ENCODE data around the gene MT4. TPM values are rescaled to one million over a fixed set of nuclear protein-coding genes. Genes with fewer than 3 reads are reported as not detected.

MT4 gene
- total RNA-seq, 4 donors from 2014 or later = not detected

DNA sequence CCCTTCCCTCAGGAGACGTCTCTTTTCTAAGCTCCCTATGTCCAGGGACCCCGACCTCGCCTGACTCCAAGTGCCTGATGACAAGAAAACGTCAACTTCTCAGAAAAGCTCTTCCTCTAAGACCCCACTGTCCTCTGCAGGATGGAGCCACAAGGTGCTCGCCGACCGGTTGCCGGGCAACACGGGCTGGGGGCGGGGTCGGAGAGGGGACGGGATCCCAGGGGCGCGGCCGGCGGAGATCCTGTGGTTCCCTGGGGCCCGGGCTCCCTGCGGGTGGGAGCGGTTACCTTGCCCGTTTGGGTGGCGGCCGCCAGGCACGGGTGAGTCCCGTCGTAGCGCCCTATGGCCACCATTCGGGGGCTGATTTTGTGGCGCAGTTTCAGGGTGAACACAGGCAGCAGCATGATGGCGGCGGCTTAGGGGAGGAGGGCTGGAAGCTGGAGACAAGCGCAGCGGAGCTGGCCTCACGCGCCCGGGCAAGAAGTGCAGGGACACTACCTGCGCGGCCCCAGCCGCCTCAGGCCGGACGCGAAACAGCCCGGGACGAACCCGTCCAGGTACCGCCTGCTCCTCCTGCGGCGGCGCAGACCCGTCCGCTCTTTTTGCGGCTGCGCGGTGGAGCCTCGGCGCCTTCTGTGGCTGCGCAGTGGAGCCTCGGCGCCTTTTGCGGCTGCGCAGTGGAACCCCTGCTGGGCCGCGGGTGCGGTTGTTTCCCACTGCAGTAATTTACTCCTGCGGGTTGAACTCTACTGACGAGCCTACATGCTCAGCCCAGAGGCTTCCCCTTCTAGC, 45.2 kb upstream of the MT4 start, which contains the start of gene BBS2:
Gene BBS2 (minus strand): TSS at position 566 of the 792 bp plus-strand sequence. CDS start 162 bp downstream, at position 404.
- WGBS = 0% methylated on average over 15 of the region's 65 CpGs
- Histone ChIP-seq H3K9me3 (no peaks in the 10 kb centered on the region), H3K27me3 (no peaks in the 10 kb centered on the region), H3K27ac (replicated peaks in 1 of 4) (peak within 1 kb of the TSS; percentile 86 to 91 (median 86)), H3K4me1 (peaks cover 32 to 51% (median 43%) of the 10 kb centered on the region in 4 donors), H3K4me3 (peak within 1 kb of the TSS; percentile 78 to 99 (median 98)), H3K36me3 (no peaks in the 10 kb centered on the region)
- TF ChIP-seq EP300 (IDR thresholded peaks at IDR 0.05) (no peak), POLR2AphosphoS5 (IDR thresholded peaks at IDR 0.05) (peak; percentile 93 to 94), CTCF (IDR thresholded peaks at IDR 0.05) (peak in 1 of 3 experiments; percentile 4), POLR2A (IDR thresholded peaks at IDR 0.05; ENCODE audit: low read depth) (peak; percentile 60)
- intact Hi-C loops (cut with DNase I) = loop anchor here (5.0 kb wide), 2 partner anchors 83 to 183 kb away; no protein-coding TSS in a partner anchor
- peak; percentile 96 for DNase-seq (ENCODE audit: extremely low spot score)

GRCh38 chr16:56520251-56520577, 44.7 kb upstream of the MT4 start:
- TF ChIP-seq EP300 (IDR thresholded peaks at IDR 0.05) = no peak
- TF ChIP-seq POLR2AphosphoS5 (IDR thresholded peaks at IDR 0.05) = no peak
- no peak for TF ChIP-seq POLR2A (IDR thresholded peaks at IDR 0.05; ENCODE audit: low read depth)
- no peak for TF ChIP-seq CTCF (IDR thresholded peaks at IDR 0.05)
- peak overlapping the region; percentile 86 to 91 (median 86) for H3K27ac ChIP-seq (replicated peaks in 1 of 4)
- WGBS = 19% methylated on average over 4 of the region's 4 CpGs

DNA sequence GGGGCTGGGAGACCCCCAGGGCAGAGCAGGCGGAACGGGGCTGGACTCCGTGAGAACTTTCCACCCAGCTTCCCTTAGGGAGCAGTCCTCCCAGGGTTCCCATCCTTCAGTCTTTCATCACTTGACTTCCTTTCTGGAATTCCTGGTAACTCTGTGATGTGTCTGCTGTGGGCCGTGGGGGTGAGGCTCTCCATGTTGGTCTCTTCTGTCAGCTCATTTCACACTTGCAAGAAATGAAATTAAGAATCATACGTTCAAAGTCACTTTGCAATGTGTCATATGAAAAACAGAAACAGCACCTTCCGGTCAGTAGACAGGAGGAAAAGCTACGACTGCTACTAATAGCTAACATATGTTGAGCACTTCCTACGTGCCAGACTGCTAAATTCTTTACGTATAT, 39.6 kb upstream of the MT4 start:
- intact Hi-C loops (cut with DNase I) = no loop called here
- Histone ChIP-seq H3K27ac (replicated peaks in 1 of 4) (no peak overlapping the region), H3K4me1 (peaks cover 0 to 5% (median 3%) of the 10 kb centered on the region in 4 donors), H3K9me3 (no peaks in the 10 kb centered on the region), H3K4me3 (no peak overlapping the region), H3K27me3 (peaks cover 0 to 4% (median 0%) of the 10 kb centered on the region in 4 donors), H3K36me3 (no peaks in the 10 kb centered on the region)
- 71% methylated on average over 9 of the region's 9 CpGs for WGBS
- DNase-seq (ENCODE audit: extremely low spot score) = no peak
- TF ChIP-seq EP300 (IDR thresholded peaks at IDR 0.05) = no peak
- TF ChIP-seq POLR2A (IDR thresholded peaks at IDR 0.05; ENCODE audit: low read depth) = no peak
- TF ChIP-seq CTCF (IDR thresholded peaks at IDR 0.05) = no peak
- no peak for TF ChIP-seq POLR2AphosphoS5 (IDR thresholded peaks at IDR 0.05)

More at GRCh38 chr16:56520251-56520577, 44.7 kb upstream of the MT4 start:
- DNase-seq (ENCODE audit: extremely low spot score) = no peak
- Histone ChIP-seq H3K9me3 (no peaks in the 10 kb centered on the region), H3K27me3 (no peaks in the 10 kb centered on the region), H3K4me3 (peak overlapping the region; percentile 78 to 99 (median 98)), H3K36me3 (no peaks in the 10 kb centered on the region), H3K4me1 (peaks cover 32 to 48% (median 41%) of the 10 kb centered on the region in 4 donors)
- intact Hi-C loops (cut with DNase I) = no loop called here

DNA sequence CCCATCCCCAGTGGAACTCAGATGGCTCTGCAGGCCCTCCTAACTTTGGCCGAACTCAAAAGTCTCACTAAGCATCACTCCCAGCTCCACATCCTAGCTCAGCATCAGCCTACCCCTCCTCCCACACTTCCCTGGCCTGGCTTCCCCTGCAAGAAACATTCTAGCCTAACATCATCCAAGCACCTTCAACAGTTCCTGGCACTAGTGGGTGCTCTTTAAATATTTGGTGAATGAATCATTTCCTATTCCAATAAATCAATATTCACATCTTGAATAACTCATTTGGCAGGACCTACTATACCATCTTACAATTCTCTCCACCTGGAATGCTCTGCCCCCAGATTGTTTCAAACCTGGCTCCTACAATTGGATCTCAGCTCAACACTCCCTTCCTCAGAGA, 34.0 kb upstream of the MT4 start:
- intact Hi-C loops (cut with DNase I) = no loop called here

More for the DNA sequence above, 34.0 kb upstream of the MT4 start:
- Histone ChIP-seq H3K27ac (replicated peaks in 1 of 4) (no peak overlapping the region), H3K4me3 (no peak overlapping the region), H3K36me3 (no peaks in the 10 kb centered on the region), H3K9me3 (no peaks in the 10 kb centered on the region), H3K27me3 (peaks cover 0 to 11% (median 0%) of the 10 kb centered on the region in 4 donors), H3K4me1 (no peaks in the 10 kb centered on the region)
- no peak for DNase-seq (ENCODE audit: extremely low spot score)
- TF ChIP-seq CTCF (IDR thresholded peaks at IDR 0.05) (no peak), EP300 (IDR thresholded peaks at IDR 0.05) (no peak), POLR2AphosphoS5 (IDR thresholded peaks at IDR 0.05) (no peak), POLR2A (IDR thresholded peaks at IDR 0.05; ENCODE audit: low read depth) (no peak)
- WGBS = 89% methylated on average over 1 of the region's 1 CpG

Measured in esophagus muscularis mucosa (tissue), 4 donors.